SIG-M5 treated with dmso at 0.1 percent for 504 hours (cell line): ENCODE results near the gene DPT.

Experiments
- DNase-seq: peaks from one replicate; lab custom pipeline; 2025; ENCODE audit not compliant: unreplicated experiment; lab: John Stamatoyannopoulos, UW

Gene DPT

DNA sequence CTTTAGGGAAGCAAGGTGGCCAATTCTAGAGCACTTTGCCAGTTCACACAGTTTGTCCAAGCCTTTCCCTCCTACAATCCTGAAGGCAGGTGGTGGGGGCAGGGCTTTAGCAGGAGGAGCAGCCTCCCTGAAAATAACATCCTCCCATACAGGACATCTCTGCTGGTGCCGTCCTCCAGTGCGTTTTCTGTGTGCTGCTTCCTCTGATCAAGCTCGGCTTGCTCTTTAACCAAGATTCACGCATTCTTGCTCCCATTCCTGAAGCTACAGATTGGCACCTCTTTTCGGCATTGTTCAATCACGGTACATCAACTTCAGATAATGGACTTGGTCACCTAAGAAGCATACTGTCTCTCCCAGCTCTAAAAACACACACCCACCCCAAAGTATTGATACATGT lies 7.5 kb upstream of the DPT start:
- DNase-seq = no peak

DNA sequence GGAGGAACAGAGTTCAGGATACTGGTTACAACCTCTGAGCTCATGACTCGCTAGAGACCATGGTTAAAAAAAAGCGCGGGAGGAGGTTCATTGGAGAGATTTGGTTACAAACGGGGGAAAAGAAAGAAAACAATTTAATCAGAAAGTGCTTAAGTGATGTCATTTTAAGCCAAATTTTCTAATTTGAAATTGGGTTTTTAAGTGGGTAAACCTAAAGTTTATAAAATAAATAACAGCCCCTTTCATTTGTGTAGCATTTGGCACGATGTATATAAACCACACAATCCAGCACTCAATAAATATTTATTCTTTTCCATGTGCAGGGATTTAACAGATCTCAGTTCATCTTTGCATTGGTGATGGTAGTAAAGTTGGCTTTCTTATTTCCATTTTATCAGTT lies 7.0 kb upstream of the DPT start:
- no peak for DNase-seq

DNA sequence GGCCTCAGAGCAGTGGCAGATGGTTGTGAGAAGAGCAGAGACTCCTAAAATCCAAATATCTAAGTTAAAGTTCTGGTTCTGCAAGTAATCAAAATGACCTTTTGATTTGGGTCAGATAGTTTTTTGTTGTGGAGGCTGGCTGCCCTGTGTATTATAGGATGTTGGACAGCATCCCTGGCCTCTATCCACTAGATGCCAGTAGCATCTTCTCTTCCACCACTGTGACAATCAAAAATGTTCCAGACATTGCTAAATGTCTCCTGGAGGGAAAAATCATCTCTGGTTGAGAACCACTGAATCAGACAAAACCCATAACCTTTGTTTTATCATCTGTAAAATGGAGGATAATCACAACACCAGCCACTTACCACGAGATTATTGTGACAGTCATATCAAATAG lies 5.9 kb upstream of the DPT start:
- peak; percentile 11 for DNase-seq

DNA sequence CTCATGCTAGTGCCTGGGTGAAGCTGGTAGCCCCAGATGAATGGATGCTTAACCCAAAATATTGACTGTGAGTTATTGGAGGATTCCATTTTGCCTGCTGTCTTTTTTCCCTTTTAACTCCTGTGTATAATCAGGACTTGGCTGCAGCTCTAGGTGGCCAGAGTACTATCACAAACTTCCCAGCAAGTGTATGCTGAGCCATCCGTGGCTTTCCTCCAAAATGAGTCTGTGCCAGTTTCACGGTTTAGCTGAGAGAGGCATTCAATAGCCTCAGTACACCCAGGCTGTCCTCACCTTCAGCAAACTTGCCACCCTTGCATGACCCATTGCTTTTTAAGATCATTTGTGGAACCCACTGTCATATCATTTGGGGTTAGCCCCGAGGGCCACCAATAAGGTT lies 5.3 kb upstream of the DPT start:
- DNase-seq = no peak

DNA sequence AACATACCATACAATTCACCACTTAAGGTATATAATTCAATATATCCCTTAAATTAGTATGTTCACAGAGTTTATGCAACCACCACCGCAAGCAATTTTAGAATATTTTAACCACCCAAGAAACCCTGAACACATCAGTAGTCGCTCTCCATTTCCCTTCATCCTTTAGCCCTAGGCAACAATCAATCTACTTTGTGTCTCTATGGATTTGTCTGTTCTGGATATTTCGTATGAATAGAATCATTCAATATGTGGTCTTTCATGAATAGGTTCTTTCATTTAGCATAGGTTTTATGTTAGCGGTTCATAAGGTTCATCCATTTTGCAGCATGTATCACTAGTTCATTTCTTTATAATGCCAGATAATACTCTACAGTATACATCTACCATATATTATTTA lies 4.2 kb upstream of the DPT start:
- DNase-seq = no peak

DNA sequence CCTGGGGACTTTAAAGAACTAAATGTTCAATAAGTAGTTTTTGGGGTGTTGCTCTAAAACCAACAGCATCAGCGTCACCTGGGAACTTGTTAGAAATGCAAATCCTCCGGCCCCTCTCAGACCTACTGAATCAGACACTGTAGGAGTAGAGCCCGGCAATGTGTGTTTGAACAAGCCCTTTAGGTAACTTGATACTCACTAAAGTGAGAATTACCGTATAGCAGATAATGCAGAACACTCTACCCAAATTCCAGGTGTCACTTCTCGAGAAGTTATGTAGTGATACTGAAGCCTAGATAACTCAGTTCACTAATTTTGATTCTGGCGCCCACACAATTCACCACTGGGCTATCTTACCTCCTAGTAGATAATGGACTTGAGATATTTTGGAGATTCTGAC lies 3.7 kb upstream of the DPT start:
- no peak for DNase-seq

DNA sequence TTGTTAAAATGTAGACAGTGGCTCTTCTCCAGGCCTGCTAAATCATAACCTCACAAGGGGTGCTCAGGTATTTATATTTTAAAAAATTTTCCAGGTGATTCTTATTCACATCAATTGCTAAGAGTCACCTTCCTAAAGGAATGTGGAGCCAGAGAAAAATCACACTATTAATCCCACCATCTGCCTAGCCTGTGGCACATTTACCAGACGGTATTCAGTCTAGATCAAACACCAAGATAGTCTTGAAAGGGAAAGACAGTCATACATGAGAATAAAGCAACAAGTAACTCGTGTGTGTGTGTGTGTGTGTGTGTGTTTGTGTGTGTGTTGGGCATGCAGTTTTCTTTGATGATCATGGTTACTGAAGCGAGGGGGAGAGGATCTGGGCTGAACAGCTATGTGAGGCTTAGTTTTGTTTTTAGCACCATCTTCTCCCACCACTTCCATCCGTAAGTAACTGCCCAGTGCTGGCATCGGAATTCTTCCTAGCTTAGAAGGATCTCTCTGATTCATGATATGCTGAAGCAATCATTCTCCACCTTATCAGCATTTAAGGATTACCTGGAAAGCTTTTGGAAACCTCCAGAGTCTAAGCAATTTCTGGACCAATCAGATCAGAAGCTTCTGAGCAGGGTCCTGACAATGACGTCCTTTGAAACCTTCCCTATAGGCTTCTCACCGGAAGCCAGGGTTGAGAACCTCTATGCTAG lies 2.4 kb upstream of the DPT start:
- DNase-seq = no peak

DNA sequence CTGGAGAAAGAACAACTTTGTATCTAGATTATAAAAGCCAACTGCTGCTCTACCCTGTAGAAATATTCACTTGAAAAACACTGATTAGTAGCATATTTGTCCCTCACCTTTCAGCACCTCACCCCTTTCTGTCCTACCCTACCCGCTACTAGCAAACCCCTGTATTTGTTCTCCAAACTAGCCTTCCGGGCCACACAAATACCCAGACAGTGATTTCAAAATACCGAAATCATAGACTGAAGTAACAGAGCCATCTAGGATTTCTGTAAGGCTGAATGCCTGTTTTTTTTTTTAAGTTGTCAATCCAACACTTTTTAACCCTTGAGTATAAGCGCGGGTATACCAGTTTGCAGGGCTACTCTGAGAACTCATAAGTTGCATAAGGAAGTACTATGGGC lies 398 bp upstream of the DPT start:
- DNase-seq = no peak

DNA sequence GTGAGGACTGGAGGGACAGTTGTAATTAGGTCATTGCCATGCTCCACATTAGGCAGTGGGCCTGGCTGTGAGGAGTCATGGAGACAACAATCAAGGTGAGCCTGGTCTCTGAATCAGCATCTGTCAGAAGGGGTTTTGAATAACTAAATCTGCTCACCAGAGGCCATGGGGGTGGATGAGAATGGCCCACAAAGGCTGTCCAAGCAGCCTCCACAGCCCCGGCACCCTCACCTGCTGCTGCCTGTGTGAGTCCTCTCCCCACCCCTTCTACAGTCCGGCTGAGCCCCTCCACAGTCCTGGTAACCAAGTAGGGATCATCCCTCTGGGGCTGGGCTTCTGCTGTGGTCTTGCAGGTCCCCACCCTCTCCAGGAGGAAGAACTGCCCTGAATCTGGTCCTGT lies 2.3 kb downstream of the DPT start:
- DNase-seq = no peak

DNA sequence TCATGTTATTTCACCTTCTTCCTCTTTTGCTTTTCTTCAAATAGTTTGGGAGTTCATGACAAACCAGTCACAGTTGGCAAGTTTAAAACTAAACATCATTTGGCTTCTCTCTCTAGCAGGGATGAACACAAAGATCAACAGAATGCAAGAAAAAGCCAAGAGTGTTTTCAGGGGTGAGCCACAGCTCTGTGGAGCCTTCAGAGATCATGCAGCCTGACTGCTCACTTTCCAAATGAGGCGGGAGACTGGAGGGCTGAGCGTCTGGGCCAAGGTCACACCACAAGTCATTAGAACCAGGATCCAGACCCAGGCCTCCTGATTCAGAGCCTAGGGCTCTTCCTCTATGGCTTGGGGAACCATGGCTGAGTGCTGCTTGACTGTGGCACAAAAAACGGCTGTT lies 2.7 kb downstream of the DPT start:
- DNase-seq = no peak

DNA sequence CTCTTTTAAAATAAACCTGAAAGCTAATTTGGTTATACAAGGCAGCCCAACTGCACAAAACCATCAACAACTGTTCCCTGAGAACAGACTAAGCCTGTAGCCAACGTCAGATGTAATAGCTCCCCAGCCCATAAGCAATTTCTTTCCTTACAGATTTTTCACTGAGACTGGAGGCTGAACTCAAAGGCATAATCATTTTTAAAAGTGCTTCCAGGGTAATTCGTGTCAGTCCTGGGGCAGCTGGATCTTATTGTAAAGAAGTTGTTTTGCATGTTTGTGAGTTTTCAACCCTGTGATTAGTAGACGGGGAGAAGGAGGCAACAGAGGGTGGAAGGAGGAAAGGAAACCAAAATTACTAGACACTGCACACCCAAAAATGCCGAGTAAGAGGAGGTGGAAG lies 3.2 kb downstream of the DPT start:
- no peak for DNase-seq

DNA sequence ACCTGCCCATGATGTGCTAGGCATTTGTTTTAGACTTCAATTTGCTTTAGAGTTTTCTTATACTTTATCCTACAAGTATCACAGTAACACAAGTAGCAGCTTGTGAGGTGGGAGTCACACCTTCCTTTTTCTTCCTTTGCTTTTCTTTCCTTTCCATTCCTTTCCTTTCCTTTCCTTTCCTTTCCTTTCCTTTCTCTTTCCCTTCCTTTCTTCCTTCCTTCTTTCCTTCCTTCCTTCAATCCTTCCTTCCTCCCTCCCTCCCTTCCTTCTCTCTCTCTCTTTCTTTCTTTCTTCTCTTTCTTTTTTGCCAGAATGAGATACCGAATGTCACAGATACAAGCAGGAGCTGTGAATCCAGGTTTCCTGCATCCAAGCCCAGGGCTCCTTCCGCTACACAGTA lies 3.9 kb downstream of the DPT start:
- DNase-seq = no peak

DNA sequence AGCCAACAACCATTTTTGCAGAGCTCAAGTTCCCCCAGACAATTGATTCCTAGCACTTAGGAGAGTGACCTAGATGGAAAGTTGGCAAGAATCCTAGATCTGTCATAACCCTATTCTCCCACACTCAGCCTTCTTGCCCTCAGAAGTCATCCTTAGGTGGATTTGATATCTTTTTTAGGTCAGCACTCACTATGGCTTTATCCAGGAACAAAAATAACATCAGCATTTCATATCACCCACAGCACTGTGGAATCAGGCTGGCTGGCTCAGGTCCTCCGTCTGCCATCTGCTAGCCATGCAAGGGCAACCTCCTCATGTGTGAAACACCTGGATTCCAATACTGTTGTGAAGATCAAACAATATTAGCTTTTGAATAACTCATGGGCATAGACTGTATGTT lies 6.0 kb downstream of the DPT start:
- DNase-seq = no peak

DNA sequence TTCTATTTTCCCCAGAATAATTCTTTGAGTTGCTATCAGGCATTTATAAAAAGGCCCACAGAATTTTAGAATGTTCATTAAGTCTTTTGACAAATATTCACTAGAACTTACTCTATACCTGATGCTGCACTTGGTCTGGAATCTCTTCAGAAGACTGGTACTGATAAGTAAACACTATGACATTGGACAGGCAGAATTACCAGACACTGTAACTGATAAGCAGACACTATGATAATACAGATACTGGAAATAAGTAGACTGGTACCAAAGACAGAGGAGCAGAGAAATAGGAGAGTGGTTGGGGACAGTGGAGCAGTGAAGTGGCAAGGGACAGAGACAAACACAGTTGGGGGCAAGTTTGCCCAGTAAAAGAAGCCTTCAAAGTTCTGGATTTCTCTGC lies 8.2 kb downstream of the DPT start:
- DNase-seq = no peak

DNA sequence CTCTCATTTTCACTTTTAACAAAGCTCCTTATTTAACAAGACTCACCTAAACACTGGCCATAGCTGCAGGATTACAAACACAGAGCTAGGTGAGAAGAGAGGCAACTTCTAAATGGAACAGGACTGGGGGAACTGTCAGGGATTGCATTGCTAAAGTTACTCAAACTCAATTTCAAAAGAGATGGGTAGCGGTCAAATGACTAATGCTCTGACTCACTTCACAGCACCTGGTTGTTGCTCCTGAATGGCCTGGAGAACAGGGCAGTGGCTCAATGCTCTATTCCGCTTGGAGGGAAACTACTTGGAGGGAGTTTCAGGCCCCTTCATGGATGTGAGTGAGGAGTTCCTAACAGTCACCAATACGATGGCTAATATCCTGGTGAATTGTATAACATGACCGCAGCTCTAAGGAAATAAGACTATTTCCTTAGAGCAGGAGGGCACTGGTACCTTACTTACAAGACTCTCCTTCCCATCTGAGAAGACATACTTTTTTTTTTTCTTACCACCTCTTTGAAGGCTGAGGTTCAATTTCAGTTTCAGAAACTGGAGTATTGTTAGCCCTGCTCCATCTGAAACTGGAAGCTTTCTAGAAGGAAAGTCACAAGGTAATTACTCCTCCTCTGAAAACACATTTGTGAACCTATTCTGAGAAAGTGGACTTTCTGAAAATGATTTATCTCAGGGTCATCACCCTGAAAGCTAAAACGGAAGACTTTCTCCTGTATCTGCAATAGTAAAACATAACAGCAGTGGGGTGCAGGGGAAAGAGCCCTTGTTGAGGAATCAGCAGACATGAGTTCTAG lies 9.5 kb downstream of the DPT start:
- DNase-seq = no peak

DNA sequence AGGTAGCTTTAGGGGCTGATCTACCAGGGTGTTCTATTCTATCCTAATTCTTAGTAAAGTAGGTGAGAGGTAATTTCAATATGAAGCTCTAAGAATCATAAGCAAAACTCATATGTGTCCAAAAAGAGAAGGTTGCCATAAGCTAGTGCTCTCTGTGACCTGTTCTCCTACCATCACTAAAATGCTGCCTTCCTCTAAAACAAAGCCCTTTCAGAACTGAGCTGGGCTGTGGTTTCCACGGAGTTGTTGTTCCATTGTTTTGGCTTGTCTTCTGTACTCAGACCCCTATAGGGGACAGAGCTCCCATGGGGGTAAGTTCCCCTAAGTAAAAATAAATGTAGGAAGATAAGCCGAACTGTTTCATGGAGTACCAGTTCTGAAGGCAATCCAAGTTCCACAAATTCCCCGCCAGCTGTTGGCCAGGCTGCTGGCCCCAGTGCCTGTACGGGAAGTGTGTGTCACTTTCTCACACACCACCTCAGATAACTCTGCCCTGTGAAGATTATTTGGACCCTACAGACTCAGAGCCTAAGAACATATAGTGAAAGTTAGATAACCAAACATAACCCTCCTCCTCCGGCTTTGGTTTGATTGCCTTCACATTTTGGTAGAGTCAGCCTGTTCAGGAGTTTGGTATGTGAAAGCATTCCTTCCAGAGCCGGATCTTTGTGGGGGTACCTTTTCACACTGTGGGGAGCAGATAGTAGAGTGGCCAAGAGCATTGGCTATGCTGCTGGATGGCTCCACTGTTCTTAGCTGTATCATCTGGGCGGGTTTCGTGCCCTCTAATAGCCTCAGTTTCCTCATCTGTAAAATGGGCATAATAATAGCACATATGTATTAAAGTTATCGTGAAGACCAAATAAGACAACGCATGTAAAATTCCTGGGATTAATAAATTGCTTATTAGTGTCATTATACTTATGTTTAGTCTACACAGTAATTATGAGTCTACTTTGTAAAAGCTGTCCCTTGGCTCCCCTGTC lies 10.8 kb downstream of the DPT start:
- DNase-seq = no peak

DNA sequence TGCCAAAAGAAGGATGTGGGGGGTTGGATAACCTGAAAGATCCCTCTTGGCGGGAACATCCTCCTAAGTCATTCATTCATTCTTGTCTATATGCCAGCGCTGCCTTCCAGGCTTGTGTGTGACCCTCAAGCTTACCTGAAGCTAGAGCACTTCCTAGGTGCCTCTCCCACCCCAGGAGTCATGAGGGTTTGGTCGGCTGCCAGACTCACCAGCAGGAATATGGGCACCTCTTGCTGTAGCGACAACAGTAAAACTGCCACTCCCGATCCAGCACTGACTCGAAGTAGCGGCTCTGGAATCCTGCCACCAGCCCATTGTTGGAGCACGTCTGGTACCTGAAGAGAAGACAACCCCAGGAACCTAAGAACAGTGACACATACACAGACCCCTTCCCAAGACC lies 15.0 kb downstream of the DPT start:
- DNase-seq = no peak

DNA sequence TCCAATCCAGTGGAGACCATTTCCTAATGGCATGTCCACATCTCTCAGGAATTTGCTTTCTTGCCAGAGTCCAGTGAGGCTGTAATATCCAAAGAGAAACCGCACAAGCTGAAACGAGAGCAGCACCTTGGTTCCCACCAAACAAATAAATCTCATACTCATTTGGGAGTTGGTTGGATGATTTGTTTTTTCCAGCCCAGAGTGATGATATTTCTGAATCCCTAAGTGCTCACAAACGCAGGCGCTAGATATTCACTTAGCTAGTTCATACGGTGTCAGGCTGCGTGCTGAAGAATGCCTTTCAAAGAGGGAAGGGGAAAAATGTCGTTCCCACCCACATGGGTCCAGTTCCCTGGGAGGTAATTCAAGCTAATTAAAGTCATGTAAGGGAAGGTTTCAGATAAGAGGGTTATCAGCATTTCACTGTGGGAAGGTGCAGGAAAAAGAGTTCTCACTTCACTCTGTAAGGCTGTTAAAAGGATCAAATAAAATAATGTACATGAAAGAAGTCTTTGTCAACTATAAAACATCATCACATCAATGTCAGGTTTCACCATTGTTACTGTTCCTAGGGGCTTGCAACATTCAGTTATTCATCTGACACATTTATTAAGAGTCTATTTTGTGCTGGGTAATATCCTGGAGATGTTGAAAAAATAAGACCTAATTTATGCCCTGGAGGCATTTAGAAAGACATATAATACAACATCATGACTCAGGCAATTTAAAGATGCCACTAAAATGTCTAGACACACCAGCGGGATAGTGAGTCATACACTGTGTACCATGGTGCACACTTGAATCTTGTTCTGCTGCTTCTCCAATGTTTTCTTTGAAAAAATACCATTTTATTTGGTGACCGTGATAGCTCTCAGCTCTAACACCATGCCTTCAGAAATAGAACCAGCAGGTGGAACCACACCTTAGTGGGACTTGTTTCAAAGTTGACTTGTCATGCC lies 19.3 kb downstream of the DPT start:
- peak; percentile 40 for DNase-seq

DNA sequence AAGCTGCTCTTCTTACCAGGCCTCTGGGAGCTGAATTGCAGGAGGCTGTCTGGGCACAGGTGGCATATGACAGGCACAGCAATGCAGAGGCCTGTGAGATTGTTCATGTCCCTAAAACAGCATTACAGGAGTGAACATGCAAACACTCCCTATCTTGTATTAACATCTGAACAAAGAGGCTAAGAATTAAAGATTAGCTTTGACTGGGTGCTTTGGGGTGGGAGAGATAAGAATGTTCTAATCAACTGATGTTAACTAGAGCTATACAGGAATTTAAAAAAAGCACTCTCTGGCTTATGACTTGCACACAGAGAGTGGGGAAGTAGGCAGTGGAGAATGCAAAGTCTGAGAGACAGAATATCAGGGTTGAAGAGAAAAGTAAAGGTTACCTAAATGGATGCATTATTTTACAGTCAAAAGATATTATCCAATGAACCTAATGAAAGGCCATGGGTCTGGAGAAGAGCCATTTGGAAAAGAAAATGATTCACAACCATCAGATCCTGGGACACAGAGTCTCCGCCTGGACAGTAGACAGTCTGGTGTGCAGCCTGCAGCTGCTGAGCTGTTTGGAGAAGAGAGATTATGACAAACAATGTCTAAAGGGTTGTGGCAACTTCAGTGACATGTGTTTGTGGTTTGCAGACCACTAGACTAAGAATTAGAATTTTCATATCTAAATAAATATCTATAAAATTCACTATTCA lies 20.2 kb downstream of the DPT start:
- no peak for DNase-seq
